ENCODE results near the gene CSF2RB. TPM values are rescaled to one million over a fixed set of nuclear protein-coding genes. Genes with fewer than 3 reads are reported as not detected.

The CSF2RB gene
- total RNA-seq (2013; cell fraction: nucleolus; rRNA removed), result 70.3 and 76.1 TPM in 2 replicates
- total RNA-seq (2014; rRNA removed) (9.4 and 10.1 TPM in 2 replicates), total RNA-seq (2014; rRNA removed; fragmentation: Illumina TruSeq; extraction: Trizol) (4.5 and 5.1 TPM in 2 replicates), total RNA-seq (2021) (8.9 and 9.4 TPM in 2 replicates), polyA plus RNA-seq (2011; rRNA removed) (11.2 and 12.5 TPM in 2 replicates), polyA plus RNA-seq (2014; fragmentation: Illumina TruSeq; extraction: Trizol) (3.3 and 5.6 TPM in 2 replicates), polyA plus RNA-seq (2014; fragmentation: Nextera tagmentation; extraction: Ambion mirVana) (1 to 10 TPM in 1 of 2 experiments, under 1 TPM in 1; 0.82 to 1.5 TPM), polyA plus RNA-seq (2014; rRNA removed) (9.9 and 10.7 TPM in 2 replicates), polyA plus RNA-seq (2016; fragmentation: Nextera tagmentation; extraction: Ambion mirVana) (1 to 10 TPM; 2.7 to 3.5 TPM), polyA minus RNA-seq (2011; rRNA and poly(A)+ RNA removed) (10.5 and 25.9 TPM in 2 replicates), Bru-seq, nascent RNA (percentile 87 among the genes with signal in this experiment), BruChase-seq, experiment 1, labeled RNA remaining after a 6-hour chase (percentile 87 among the genes with signal in this experiment), BruChase-seq, experiment 2, labeled RNA remaining after a 2-hour chase (percentile 89 among the genes with signal in this experiment)
- 3.2 TPM for polyA plus RNA-seq (2011; ENCODE audit: low read depth)
- polyA plus RNA-seq (2011; cell fraction: cytosol; rRNA removed), result 9.3 and 12.2 TPM in 2 replicates
- 42.1 and 51.7 TPM in 2 replicates for polyA plus RNA-seq (2011; cell fraction: nucleus; rRNA removed)
- polyA plus RNA-seq (2012), result 8.3 and 8.6 TPM in 2 replicates
- polyA minus RNA-seq (2011; cell fraction: cytosol; rRNA and poly(A)+ RNA removed), result 5.3 and 5.5 TPM in 2 replicates
- 11.3 and 11.5 TPM in 2 replicates for polyA minus RNA-seq (2011; cell fraction: nucleus; rRNA and poly(A)+ RNA removed)
- long read RNA-seq, experiment 1, partial matches to known transcripts, result 1 of 1 reads
- long read RNA-seq, experiment 1, other reads (novel, unspliced or antisense), result 0 of 1 reads
- long read RNA-seq, experiment 2, partial matches to known transcripts, result 0 of 7 reads
- long read RNA-seq, experiment 2, other reads (novel, unspliced or antisense), result 7 of 7 reads

DNA sequence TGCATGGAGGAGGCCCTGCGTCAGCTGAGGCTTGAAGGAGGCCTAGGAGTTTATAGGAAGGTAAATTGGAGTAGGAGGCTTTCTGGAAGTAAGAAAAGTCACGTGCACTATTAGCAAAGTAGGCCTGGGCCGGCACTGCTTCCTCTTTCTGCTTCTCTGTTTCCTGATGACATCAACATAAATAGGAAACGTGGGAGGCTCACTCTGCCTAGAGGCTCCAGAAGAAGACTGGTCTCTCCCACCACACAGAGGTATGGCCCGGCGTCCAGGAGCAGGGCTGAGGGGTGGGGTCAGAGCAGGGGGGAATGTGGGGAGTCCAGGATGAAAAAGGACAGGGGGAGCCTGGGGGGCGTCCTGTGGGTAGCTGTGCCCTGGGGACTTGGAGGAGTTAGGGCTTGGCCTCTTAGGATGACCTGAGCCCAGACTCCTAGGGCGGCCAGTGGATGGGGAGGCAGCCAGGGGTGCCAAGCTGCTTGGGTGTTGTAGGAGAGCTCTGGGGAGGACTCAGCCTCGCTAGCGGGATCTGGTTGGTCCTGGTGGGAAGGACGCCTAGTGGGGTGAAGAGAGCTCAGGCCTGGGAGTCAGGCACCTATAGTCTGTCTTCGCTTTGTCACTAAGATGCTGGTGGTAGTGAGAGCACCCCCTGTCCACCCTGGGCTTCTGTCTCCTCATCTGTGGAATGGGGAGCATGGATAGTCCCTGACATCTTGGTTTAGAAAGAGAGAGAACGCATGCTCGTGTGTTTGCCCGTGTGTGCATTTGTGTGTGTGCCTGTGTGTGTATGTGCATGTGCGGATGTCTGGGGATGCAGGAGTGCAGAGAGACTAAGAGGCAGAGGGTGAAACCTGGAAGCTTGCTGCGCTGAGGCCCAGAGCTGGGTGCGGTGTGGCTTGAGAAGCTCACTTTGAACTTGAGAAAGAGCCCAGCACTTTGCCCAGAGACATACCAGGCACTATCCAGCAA is at the start of gene CSF2RB:
TSS of gene CSF2RB (plus strand) at position 202 of the 963 bp plus-strand sequence. CDS start 8,580 bp downstream, outside the sequence.
- peak within 1 kb of the TSS; percentile 64 for H2AFZ ChIP-seq (ENCODE audit: control insufficient read depth, low read depth, low read length)
- TF ChIP-seq POLR2A (IDR thresholded peaks at IDR 0.05; ENCODE audit: low read depth, low read length) (peak; percentile 6; the same call in 1 of the 2 replicates), USF2 (IDR thresholded peaks at IDR 0.05; ENCODE audit: borderline replicate concordance, low read depth, low read length) (peak; percentile 49; the same call in 1 of the 2 replicates), CBX3 (IDR thresholded peaks at IDR 0.05; ENCODE audit: borderline replicate concordance, low read depth) (no peak), SPI1 (IDR thresholded peaks at IDR 0.05; ENCODE audit: borderline replicate concordance, insufficient read depth, low read depth, low read length) (peak; percentile 48; the same call in 1 of the 2 replicates), MAX (IDR thresholded peaks at IDR 0.05; ENCODE audit: low read depth, low read length) (peak; percentile 16; the same call in 1 of the 2 replicates), PAX8 (IDR thresholded peaks at IDR 0.05) (no peak), POLR2AphosphoS5 (IDR thresholded peaks at IDR 0.05; ENCODE audit: low read length) (peak; percentile 49; the same call in 1 of the 2 replicates), SUZ12 (IDR thresholded peaks at IDR 0.05; ENCODE audit: unreplicated experiment) (no peak), CHD2 (IDR thresholded peaks at IDR 0.05; ENCODE audit: borderline replicate concordance, low read depth, low read length) (no peak)
- TF ChIP-seq, protein P1, sequence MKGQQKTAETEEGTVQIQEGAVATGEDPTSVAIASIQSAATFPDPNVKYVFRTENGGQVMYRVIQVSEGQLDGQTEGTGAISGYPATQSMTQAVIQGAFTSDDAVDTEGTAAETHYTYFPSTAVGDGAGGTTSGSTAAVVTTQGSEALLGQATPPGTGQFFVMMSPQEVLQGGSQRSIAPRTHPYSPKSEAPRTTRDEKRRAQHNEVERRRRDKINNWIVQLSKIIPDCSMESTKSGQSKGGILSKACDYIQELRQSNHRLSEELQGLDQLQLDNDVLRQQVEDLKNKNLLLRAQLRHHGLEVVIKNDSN (IDR thresholded peaks at IDR 0.05; ENCODE audit: borderline replicate concordance, extremely low read length, insufficient read depth, low read depth, low read length), result peak; percentile 64
- TF ChIP-seq, protein P2, sequence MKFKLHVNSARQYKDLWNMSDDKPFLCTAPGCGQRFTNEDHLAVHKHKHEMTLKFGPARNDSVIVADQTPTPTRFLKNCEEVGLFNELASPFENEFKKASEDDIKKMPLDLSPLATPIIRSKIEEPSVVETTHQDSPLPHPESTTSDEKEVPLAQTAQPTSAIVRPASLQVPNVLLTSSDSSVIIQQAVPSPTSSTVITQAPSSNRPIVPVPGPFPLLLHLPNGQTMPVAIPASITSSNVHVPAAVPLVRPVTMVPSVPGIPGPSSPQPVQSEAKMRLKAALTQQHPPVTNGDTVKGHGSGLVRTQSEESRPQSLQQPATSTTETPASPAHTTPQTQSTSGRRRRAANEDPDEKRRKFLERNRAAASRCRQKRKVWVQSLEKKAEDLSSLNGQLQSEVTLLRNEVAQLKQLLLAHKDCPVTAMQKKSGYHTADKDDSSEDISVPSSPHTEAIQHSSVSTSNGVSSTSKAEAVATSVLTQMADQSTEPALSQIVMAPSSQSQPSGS (IDR thresholded peaks at IDR 0.05; ENCODE audit: low read length), result peak; percentile 54; the same call in 1 of the 2 replicates

More for the DNA sequence above, at the start of gene CSF2RB:
- Histone ChIP-seq H3K4me1 (ENCODE audit: control insufficient read depth, insufficient read depth, low read length) (peaks cover 23% of the 10 kb centered on the region; the same call in 1 of the 2 replicates), H4K20me1 (ENCODE audit: control insufficient read depth, insufficient read depth) (no peaks in the 10 kb centered on the region), H3K79me2 (ENCODE audit: control insufficient read depth, insufficient read depth, low read length) (peaks cover 27% of the 10 kb centered on the region), H3K4me2 (ENCODE audit: control insufficient read depth, insufficient read depth) (peak within 1 kb of the TSS; percentile 98), H3K36me3 (ENCODE audit: control insufficient read depth in 2 of 2, insufficient read depth in 2 of 2, low read length in 1 of 2) (no peaks in the 10 kb centered on the region; a peak in 1 of 4 replicates), H3K4me3 (peak within 1 kb of the TSS; percentile 67), H3K27me3 (replicated peaks in 1 of 2; ENCODE audit: control insufficient read depth in 2 of 2, insufficient read depth in 2 of 2, low read length in 1 of 2) (no peaks in the 10 kb centered on the region), H3K27ac (ENCODE audit: control insufficient read depth, insufficient read depth) (peak within 1 kb of the TSS; percentile 68), H3K9ac (ENCODE audit: control insufficient read depth, insufficient read depth, low read length) (peak within 1 kb of the TSS; percentile 76), H3K9me3 (replicated peaks; ENCODE audit: control insufficient read depth, insufficient read depth, low read length) (peaks cover 2% of the 10 kb centered on the region; the same call in 2 of the 3 replicates)
- BruUV-seq (replicated peaks), result no TSS peak
- ATAC-seq (peak; percentile 78), DNase-seq (ENCODE audit: low read depth, low spot score) (no peak), FAIRE-seq (no peak)
- WGBS (ENCODE audit: insufficient coverage, insufficient replicate concordance, low lambda C conversion rate, missing lambda C conversion rate), result under 1% methylated on average over 18 of the region's 18 CpGs
- intact Hi-C loops (cut with micrococcal nuclease; ENCODE audit: unreplicated experiment) (no loop called here), in situ Hi-C loops (cut with MboI) (no loop called here)
- ChIA-PET POLR2A (interaction anchor here (0.6 to 2.5 kb wide), 10 partner anchors 12 to 309 kb away, joined by 3 to 25 read pairs (median 5); no protein-coding TSS in a partner anchor), CTCF (interaction anchor here (0.5 to 2.8 kb wide), 11 partner anchors 13 to 385 kb away, joined by 3 to 17 read pairs (median 4); partner anchors contain the start of gene NCF4), RAD21 (ENCODE audit: unreplicated experiment) (interaction anchor here (0.8 to 3.0 kb wide), 10 partner anchors 11 to 366 kb away, joined by 3 to 26 read pairs (median 6); partner anchors contain the start of gene NCF4), SMC1A (ENCODE audit: uncharacterized antibody, unreplicated experiment) (interaction anchor here (0.8 to 2.8 kb wide), 11 partner anchors 8 to 329 kb away, joined by 3 to 42 read pairs (median 3); partner anchors contain the start of gene NCF4)

Measured in GM12878 (cell line).